H1 (cell line): ENCODE data around the gene HOXB5. TPM values are rescaled to one million over a fixed set of nuclear protein-coding genes. Genes with fewer than 3 reads are reported as not detected.

Experiments
- ASH2L ChIP-seq: fragments of 200-600, 300-600 bp; sonication (generic); IDR thresholded peaks from one replicate; pipeline ENCODE4 v1.7.1; 2017; ENCODE audit warnings: low read length
- CREB1 ChIP-seq: IDR thresholded peaks from 2 replicates; pipeline ENCODE4 v1.6.1; 2012; ENCODE audit warnings: inconsistent platforms
- GABPA ChIP-seq: IDR thresholded peaks from 2 replicates; pipeline ENCODE4 v1.6.1; 2011; ENCODE audit warnings: mild to moderate bottlenecking, low read length, moderate library complexity, borderline replicate concordance; ENCODE audit not compliant: insufficient read depth
- JUND ChIP-seq: IDR thresholded peaks from 2 replicates; pipeline ENCODE4 v1.6.1; 2011; ENCODE audit warnings: mild to moderate bottlenecking, improper control_type of control experiment, low read length
- NANOG ChIP-seq: IDR thresholded peaks from 2 replicates; pipeline ENCODE4 v1.6.1; 2011; ENCODE audit warnings: low read length, low read depth, mild to moderate bottlenecking, inconsistent platforms; ENCODE audit not compliant: insufficient read depth, poor library complexity, severe bottlenecking
- POLR2AphosphoS5 ChIP-seq: IDR thresholded peaks from 2 replicates; pipeline ENCODE4 v1.6.1; 2011; ENCODE audit warnings: low read depth, low read length
- SP1 ChIP-seq: IDR thresholded peaks from 2 replicates; pipeline ENCODE4 v1.6.1; 2011; ENCODE audit warnings: low read depth, low read length
- TAF1 ChIP-seq: IDR thresholded peaks from 2 replicates; pipeline ENCODE4 v1.6.1; 2011; ENCODE audit warnings: mild to moderate bottlenecking, low read depth, low read length
- TEAD4 ChIP-seq: IDR thresholded peaks from 2 replicates; pipeline ENCODE4 v1.6.1; 2012; ENCODE audit warnings: low read depth, low read length, inconsistent platforms, mixed read lengths
- ZNF274 ChIP-seq: IDR thresholded peaks from 2 replicates; pipeline ENCODE4 v1.7.0; 2012; ENCODE audit warnings: low read length, borderline replicate concordance; ENCODE audit errors: extremely low read depth
- polyA plus RNA-seq, 7 experiments: library from polyadenylated mRNA; depleted of rRNA in 3 of 7; stranded (reverse) in 5 of 7; unstranded in 2 of 7; fragments of >200 nt in 5 of 7; fragments of 200-250 nt in 2 of 7; gene quantifications; 1 replicate in 5 of 7; 2 replicates in 1 of 7; 4 replicates in 1 of 7; pipeline versions ENCODE4 v1.2.1 to v1.2.3, GENCODE V29; 2011 to 2013; ENCODE audit warnings: missing spikeins in 2 of 7, mixed read lengths in 2 of 7
- total RNA-seq: library from RNA; stranded (reverse); fragmentation: NEBNext Ultra II Directional; extraction: Animal tissue kit (Norgen Biotek cat#: 25700); gene quantifications from 2 replicates; pipeline ENCODE4 v1.2.1, GENCODE V29; 2021
- TF ChIP-seq, protein P1 (sequence below): fragments of 300-600 bp; sonication (generic); IDR thresholded peaks from 2 replicates; pipeline ENCODE4 v1.7.1; 2012; ENCODE audit warnings: low read length, moderate library complexity, mild to moderate bottlenecking, inconsistent platforms; ENCODE audit not compliant: insufficient replicate concordance
- TF ChIP-seq, protein P2 (sequence below): IDR thresholded peaks from 2 replicates; pipeline ENCODE4 v1.6.1; 2011; ENCODE audit warnings: low read length, improper control_type of control experiment

HOXB5 gene
- total and polyA plus RNA-seq, 2 of the 8 experiments (the other 6 are each of a cell fraction or from before 2014, with no cell fraction given) = not detected

DNA sequence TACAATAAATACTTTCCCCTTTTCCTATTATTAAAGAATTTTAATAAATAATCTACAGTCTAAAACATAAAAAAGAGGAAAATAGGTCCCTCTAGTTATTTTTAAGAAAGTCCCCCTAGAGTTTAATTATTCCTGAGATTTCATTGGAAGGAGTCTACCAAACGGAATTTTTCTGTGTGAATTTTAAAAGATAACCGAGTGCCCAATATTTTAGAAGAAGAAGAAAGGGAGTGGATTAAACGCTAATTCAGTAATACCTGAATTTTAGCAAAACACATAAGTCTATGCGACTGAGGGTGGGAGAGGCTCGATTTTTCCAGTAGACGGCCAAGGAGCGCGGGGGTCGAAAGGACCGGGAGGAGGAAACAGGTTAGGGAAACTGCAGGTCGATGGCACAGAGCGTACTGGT, 50.9 kb downstream of the HOXB5 start (continued):
- TF ChIP-seq, protein P1, sequence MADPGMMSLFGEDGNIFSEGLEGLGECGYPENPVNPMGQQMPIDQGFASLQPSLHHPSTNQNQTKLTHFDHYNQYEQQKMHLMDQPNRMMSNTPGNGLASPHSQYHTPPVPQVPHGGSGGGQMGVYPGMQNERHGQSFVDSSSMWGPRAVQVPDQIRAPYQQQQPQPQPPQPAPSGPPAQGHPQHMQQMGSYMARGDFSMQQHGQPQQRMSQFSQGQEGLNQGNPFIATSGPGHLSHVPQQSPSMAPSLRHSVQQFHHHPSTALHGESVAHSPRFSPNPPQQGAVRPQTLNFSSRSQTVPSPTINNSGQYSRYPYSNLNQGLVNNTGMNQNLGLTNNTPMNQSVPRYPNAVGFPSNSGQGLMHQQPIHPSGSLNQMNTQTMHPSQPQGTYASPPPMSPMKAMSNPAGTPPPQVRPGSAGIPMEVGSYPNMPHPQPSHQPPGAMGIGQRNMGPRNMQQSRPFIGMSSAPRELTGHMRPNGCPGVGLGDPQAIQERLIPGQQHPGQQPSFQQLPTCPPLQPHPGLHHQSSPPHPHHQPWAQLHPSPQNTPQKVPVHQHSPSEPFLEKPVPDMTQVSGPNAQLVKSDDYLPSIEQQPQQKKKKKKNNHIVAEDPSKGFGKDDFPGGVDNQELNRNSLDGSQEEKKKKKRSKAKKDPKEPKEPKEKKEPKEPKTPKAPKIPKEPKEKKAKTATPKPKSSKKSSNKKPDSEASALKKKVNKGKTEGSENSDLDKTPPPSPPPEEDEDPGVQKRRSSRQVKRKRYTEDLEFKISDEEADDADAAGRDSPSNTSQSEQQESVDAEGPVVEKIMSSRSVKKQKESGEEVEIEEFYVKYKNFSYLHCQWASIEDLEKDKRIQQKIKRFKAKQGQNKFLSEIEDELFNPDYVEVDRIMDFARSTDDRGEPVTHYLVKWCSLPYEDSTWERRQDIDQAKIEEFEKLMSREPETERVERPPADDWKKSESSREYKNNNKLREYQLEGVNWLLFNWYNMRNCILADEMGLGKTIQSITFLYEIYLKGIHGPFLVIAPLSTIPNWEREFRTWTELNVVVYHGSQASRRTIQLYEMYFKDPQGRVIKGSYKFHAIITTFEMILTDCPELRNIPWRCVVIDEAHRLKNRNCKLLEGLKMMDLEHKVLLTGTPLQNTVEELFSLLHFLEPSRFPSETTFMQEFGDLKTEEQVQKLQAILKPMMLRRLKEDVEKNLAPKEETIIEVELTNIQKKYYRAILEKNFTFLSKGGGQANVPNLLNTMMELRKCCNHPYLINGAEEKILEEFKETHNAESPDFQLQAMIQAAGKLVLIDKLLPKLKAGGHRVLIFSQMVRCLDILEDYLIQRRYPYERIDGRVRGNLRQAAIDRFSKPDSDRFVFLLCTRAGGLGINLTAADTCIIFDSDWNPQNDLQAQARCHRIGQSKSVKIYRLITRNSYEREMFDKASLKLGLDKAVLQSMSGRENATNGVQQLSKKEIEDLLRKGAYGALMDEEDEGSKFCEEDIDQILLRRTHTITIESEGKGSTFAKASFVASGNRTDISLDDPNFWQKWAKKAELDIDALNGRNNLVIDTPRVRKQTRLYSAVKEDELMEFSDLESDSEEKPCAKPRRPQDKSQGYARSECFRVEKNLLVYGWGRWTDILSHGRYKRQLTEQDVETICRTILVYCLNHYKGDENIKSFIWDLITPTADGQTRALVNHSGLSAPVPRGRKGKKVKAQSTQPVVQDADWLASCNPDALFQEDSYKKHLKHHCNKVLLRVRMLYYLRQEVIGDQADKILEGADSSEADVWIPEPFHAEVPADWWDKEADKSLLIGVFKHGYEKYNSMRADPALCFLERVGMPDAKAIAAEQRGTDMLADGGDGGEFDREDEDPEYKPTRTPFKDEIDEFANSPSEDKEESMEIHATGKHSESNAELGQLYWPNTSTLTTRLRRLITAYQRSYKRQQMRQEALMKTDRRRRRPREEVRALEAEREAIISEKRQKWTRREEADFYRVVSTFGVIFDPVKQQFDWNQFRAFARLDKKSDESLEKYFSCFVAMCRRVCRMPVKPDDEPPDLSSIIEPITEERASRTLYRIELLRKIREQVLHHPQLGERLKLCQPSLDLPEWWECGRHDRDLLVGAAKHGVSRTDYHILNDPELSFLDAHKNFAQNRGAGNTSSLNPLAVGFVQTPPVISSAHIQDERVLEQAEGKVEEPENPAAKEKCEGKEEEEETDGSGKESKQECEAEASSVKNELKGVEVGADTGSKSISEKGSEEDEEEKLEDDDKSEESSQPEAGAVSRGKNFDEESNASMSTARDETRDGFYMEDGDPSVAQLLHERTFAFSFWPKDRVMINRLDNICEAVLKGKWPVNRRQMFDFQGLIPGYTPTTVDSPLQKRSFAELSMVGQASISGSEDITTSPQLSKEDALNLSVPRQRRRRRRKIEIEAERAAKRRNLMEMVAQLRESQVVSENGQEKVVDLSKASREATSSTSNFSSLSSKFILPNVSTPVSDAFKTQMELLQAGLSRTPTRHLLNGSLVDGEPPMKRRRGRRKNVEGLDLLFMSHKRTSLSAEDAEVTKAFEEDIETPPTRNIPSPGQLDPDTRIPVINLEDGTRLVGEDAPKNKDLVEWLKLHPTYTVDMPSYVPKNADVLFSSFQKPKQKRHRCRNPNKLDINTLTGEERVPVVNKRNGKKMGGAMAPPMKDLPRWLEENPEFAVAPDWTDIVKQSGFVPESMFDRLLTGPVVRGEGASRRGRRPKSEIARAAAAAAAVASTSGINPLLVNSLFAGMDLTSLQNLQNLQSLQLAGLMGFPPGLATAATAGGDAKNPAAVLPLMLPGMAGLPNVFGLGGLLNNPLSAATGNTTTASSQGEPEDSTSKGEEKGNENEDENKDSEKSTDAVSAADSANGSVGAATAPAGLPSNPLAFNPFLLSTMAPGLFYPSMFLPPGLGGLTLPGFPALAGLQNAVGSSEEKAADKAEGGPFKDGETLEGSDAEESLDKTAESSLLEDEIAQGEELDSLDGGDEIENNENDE = no peak
- TF ChIP-seq SP1 (no peak), ZNF274 (no peak), JUND (no peak), NANOG (no peak), POLR2AphosphoS5 (no peak), GABPA (no peak), CREB1 (no peak), TEAD4 (no peak), ASH2L (no peak), TAF1 (no peak)
- TF ChIP-seq, protein P2, sequence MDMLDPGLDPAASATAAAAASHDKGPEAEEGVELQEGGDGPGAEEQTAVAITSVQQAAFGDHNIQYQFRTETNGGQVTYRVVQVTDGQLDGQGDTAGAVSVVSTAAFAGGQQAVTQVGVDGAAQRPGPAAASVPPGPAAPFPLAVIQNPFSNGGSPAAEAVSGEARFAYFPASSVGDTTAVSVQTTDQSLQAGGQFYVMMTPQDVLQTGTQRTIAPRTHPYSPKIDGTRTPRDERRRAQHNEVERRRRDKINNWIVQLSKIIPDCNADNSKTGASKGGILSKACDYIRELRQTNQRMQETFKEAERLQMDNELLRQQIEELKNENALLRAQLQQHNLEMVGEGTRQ = no peak
